H9 (cell line): ENCODE measurements around the gene ADCY1. TPM values are rescaled to one million over a fixed set of nuclear protein-coding genes. Genes with fewer than 3 reads are reported as not detected.
A peak's percentile ranks its signal among the peaks of the same experiment; 100 is the strongest.

Source experiments
- DNase-seq: peaks from one replicate; pipeline ENCODE4 v3.0.0-alpha.2; 2017
- H2AFZ ChIP-seq: one replicate; pipeline ENCODE4 v1.6.1; 2013; ENCODE audit warnings: mild to moderate bottlenecking, low read length, control low read depth, moderate library complexity
- H2AK5ac ChIP-seq: 2 replicates; pipeline ENCODE4 v1.6.1; 2013; ENCODE audit warnings: low read length, control low read depth, mixed read lengths; ENCODE audit not compliant: insufficient read length
- H2BK120ac ChIP-seq: one replicate; pipeline ENCODE4 v1.6.1; 2013; ENCODE audit warnings: low read depth, mild to moderate bottlenecking, low read length, control low read depth, inconsistent platforms; ENCODE audit not compliant: poor library complexity, severe bottlenecking
- H2BK12ac ChIP-seq: 2 replicates; pipeline ENCODE4 v1.6.1; 2013; ENCODE audit warnings: low read length, control low read depth, mixed read lengths, low read depth; ENCODE audit not compliant: insufficient read length
- H2BK15ac ChIP-seq: 2 replicates; pipeline ENCODE4 v1.6.1; 2013; ENCODE audit warnings: low read depth, low read length, control low read depth
- H2BK20ac ChIP-seq: one replicate; pipeline ENCODE4 v1.6.1; 2013; ENCODE audit warnings: low read depth, mild to moderate bottlenecking, low read length, control low read depth, inconsistent platforms; ENCODE audit not compliant: poor library complexity, severe bottlenecking
- H2BK5ac ChIP-seq: 2 replicates; pipeline ENCODE4 v1.6.1; 2013; ENCODE audit warnings: low read length, control low read depth, mixed read lengths; ENCODE audit not compliant: insufficient read length
- H3K14ac ChIP-seq: 2 replicates; pipeline ENCODE4 v1.6.1; 2013; ENCODE audit warnings: low read length, control low read depth; ENCODE audit not compliant: insufficient read depth
- H3K18ac ChIP-seq: 2 replicates; pipeline ENCODE4 v1.6.1; 2013; ENCODE audit warnings: low read depth, mild to moderate bottlenecking, mixed read lengths, low read length, control low read depth; ENCODE audit not compliant: insufficient read length
- H3K23ac ChIP-seq: 2 replicates; pipeline ENCODE4 v1.6.1; 2013; ENCODE audit warnings: low read length, control low read depth, mixed read lengths, low read depth; ENCODE audit not compliant: insufficient read length
- H3K23me2 ChIP-seq: 2 replicates; pipeline ENCODE4 v1.6.1; 2013; ENCODE audit warnings: low read depth, mild to moderate bottlenecking, mixed read lengths, low read length, control low read depth; ENCODE audit not compliant: insufficient read length, poor library complexity, severe bottlenecking
- H3K27ac ChIP-seq: 2 replicates; pipeline ENCODE4 v1.5.1; 2013; ENCODE audit warnings: low read length, control low read depth, mixed read lengths, low read depth; ENCODE audit not compliant: insufficient read length
- H3K27me3 ChIP-seq: 2 replicates; pipeline ENCODE4 v1.6.1; 2013; ENCODE audit warnings: low read length, control low read depth, inconsistent platforms; ENCODE audit not compliant: insufficient read depth
- H3K4ac ChIP-seq: 2 replicates; pipeline ENCODE4 v1.6.1; 2013; ENCODE audit warnings: low read depth, mild to moderate bottlenecking, control low read depth, inconsistent platforms, low read length, moderate library complexity
- H3K4me1 ChIP-seq: 2 replicates; pipeline ENCODE4 v1.6.1; 2013; ENCODE audit warnings: low read length, control low read depth, inconsistent platforms; ENCODE audit not compliant: insufficient read depth
- H3K4me2 ChIP-seq: 2 replicates; pipeline ENCODE4 v1.6.1; 2013; ENCODE audit warnings: low read length, control low read depth, mixed read lengths; ENCODE audit not compliant: insufficient read length, insufficient read depth
- H3K56ac ChIP-seq: 2 replicates; pipeline ENCODE4 v1.6.1; 2013; ENCODE audit warnings: low read depth, mild to moderate bottlenecking, mixed read lengths, low read length, control low read depth; ENCODE audit not compliant: insufficient read length
- H3K79me1 ChIP-seq: 2 replicates; pipeline ENCODE4 v1.6.1; 2013; ENCODE audit warnings: low read depth, mild to moderate bottlenecking, moderate library complexity, low read length, control low read depth, inconsistent platforms; ENCODE audit not compliant: insufficient read depth, poor library complexity, severe bottlenecking
- H3K79me2 ChIP-seq: 2 replicates; pipeline ENCODE4 v1.6.1; 2013; ENCODE audit warnings: low read length, control low read depth, inconsistent platforms; ENCODE audit not compliant: insufficient read depth
- H3K9ac ChIP-seq: 2 replicates; pipeline ENCODE4 v1.6.1; 2013; ENCODE audit warnings: low read length, control low read depth, mixed read lengths; ENCODE audit not compliant: insufficient read length; ENCODE audit errors: extremely low read depth
- H3K9me3 ChIP-seq: one replicate; pipeline ENCODE4 v1.6.1; 2013; ENCODE audit warnings: low read depth, low read length, inconsistent platforms; ENCODE audit not compliant: control insufficient read depth
- H3T11ph ChIP-seq: one replicate; pipeline ENCODE4 v1.6.1; 2013; ENCODE audit warnings: mild to moderate bottlenecking, low read length, control low read depth, inconsistent platforms
- H4K20me1 ChIP-seq: one replicate; pipeline ENCODE4 v1.6.1; 2013; ENCODE audit not compliant: control insufficient read depth, insufficient read length, insufficient read depth
- H4K5ac ChIP-seq: 2 replicates; pipeline ENCODE4 v1.6.1; 2013; ENCODE audit warnings: low read depth, mild to moderate bottlenecking, mixed read lengths, low read length, control low read depth; ENCODE audit not compliant: insufficient read length
- H4K8ac ChIP-seq: replicated peaks from 2 replicates; pipeline ENCODE4 v1.6.1; 2013; ENCODE audit warnings: low read length, control low read depth, mixed read lengths, low read depth; ENCODE audit not compliant: insufficient read length
- H4K91ac ChIP-seq: 2 replicates; pipeline ENCODE4 v1.6.1; 2013; ENCODE audit warnings: low read depth, mild to moderate bottlenecking, moderate library complexity, mixed read lengths, low read length, control low read depth; ENCODE audit not compliant: insufficient read length
- H3K27ac Mint-ChIP-seq, 3 experiments: 2 replicates in 2 of 3; 3 replicates in 1 of 3; pipeline ENCODE4 v1.8.0; 2020 to 2021; ENCODE audit warnings: mixed read lengths in 3 of 3, mild to moderate bottlenecking in 1 of 3, moderate library complexity in 1 of 3
- H3K27me3 Mint-ChIP-seq: 2 replicates; pipeline ENCODE4 v1.8.0; 2021; ENCODE audit warnings: low read depth, mild to moderate bottlenecking, moderate library complexity, mixed read lengths
- H3K36me3 Mint-ChIP-seq, 3 experiments: 2 replicates in 2 of 3; 3 replicates in 1 of 3; pipeline ENCODE4 v1.8.0; 2020 to 2021; ENCODE audit warnings: low read depth in 3 of 3, mixed read lengths in 3 of 3; ENCODE audit not compliant: insufficient read depth in 1 of 3
- H3K4me1 Mint-ChIP-seq, 2 experiments: 2 replicates each; pipeline ENCODE4 v1.8.0; 2020; ENCODE audit warnings: mixed read lengths in 2 of 2
- H3K4me3 Mint-ChIP-seq, 2 experiments: 2 replicates in 1 of 2; 3 replicates in 1 of 2; pipeline ENCODE4 v1.8.0; 2020 to 2021; ENCODE audit warnings: mild to moderate bottlenecking in 2 of 2, mixed read lengths in 2 of 2, moderate library complexity in 1 of 2
- H3K9me3 Mint-ChIP-seq, 2 experiments: 2 replicates in 1 of 2; 3 replicates in 1 of 2; pipeline ENCODE4 v1.8.0; 2020; ENCODE audit warnings: mild to moderate bottlenecking in 2 of 2, mixed read lengths in 2 of 2, moderate library complexity in 1 of 2
- WGBS: extraction: QIAGEN DNeasy Blood & Tissue Kit; methylation state at CpG from one replicate; pipeline ENCODE4 v1.1.7; 2013; ENCODE audit warnings: missing lambda C conversion rate, low lambda C conversion rate, mixed read lengths; ENCODE audit not compliant: insufficient read length; ENCODE audit errors: extremely low coverage; 5-methylcytosine and 5-hydroxymethylcytosine counted together
- total RNA-seq: library from RNA; stranded (reverse); gene quantifications from 2 replicates; pipeline ENCODE4 v1.2.1, GENCODE V29; 2021
- TF ChIP-seq, protein P1 (sequence below): fragments of 200-600 bp; sonication (generic); conservative IDR thresholded peaks from 3 replicates; pipeline ENCODE4 v1.8.0; 2021; ENCODE audit warnings: antibody characterized with exemption, mild to moderate bottlenecking

The ADCY1 gene
- total RNA-seq, 1 experiment from 2014 or later, result 21.6 TPM

DNA sequence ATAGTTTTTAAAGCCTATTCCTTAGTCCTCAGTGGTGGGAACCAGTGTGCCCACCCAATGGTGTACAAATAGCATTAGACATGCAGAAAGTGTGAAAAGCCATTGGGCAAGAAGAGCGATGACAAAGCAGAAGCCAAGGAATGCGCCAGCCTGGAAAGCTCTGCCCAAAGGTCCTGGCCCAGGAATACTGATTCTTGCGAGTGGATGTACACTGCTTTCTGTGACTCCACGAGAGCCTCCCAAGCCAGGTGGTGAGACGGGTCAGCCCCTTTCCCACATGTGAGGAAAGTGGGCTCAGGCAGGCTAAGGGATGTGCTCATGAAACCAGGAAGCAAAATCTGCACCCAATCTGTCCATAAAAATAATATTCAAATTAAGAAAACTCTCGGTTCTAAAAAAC, 106.6 kb downstream of the ADCY1 start:
- no CpG with 5 or more reads among the region's 6 CpGs for WGBS
- Histone ChIP-seq H2AK5ac (no peak overlapping the region), H3K9me3 (no peaks in the 10 kb centered on the region), H3K4me1 (no peaks in the 10 kb centered on the region), H3K18ac (no peak overlapping the region), H3K23ac (no peak overlapping the region), H3K79me1 (no peaks in the 10 kb centered on the region), H3K27ac (no peak overlapping the region), H2BK120ac (no peak overlapping the region), H3K23me2 (no peaks in the 10 kb centered on the region), H3K4ac (no peak overlapping the region), H4K20me1 (no peaks in the 10 kb centered on the region), H4K8ac (no peak overlapping the region), H3K14ac (no peak overlapping the region), H4K91ac (no peak overlapping the region), H2AFZ (no peak overlapping the region), H2BK15ac (no peak overlapping the region), H2BK20ac (no peak overlapping the region), H4K5ac (no peak overlapping the region), H2BK5ac (no peak overlapping the region), H3K27me3 (no peaks in the 10 kb centered on the region), H3T11ph (no peak overlapping the region), H2BK12ac (no peak overlapping the region), H3K79me2 (no peaks in the 10 kb centered on the region), H3K56ac (no peak overlapping the region), H3K4me2 (no peak overlapping the region), H3K9ac (no peak overlapping the region)
- no peak overlapping the region; a peak in 1 of 5 replicates for H3K4me3 Mint-ChIP-seq
- peaks cover 6 to 18% (median 16%) of the 10 kb centered on the region in 3 experiments for H3K36me3 Mint-ChIP-seq
- no peaks in the 10 kb centered on the region for H3K27me3 Mint-ChIP-seq
- TF ChIP-seq, protein P1, sequence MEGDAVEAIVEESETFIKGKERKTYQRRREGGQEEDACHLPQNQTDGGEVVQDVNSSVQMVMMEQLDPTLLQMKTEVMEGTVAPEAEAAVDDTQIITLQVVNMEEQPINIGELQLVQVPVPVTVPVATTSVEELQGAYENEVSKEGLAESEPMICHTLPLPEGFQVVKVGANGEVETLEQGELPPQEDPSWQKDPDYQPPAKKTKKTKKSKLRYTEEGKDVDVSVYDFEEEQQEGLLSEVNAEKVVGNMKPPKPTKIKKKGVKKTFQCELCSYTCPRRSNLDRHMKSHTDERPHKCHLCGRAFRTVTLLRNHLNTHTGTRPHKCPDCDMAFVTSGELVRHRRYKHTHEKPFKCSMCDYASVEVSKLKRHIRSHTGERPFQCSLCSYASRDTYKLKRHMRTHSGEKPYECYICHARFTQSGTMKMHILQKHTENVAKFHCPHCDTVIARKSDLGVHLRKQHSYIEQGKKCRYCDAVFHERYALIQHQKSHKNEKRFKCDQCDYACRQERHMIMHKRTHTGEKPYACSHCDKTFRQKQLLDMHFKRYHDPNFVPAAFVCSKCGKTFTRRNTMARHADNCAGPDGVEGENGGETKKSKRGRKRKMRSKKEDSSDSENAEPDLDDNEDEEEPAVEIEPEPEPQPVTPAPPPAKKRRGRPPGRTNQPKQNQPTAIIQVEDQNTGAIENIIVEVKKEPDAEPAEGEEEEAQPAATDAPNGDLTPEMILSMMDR, result no peak
- H3K9me3 Mint-ChIP-seq, result no peaks in the 10 kb centered on the region
- H3K27ac Mint-ChIP-seq, result peak overlapping the region in 1 of 3 experiments; percentile 81; a peak in 3 of 7 replicates
- peaks cover 4 to 5% of the 10 kb centered on the region in 2 experiments; a peak in 2 of 4 replicates for H3K4me1 Mint-ChIP-seq
- peak; percentile 13 for DNase-seq
